Activated CD4-positive, CD25-positive, alpha-beta regulatory T cell (primary cell): Measurements from ENCODE around the gene PSMD11.
A peak's percentile ranks its signal among the peaks of the same experiment; 100 is the strongest.

Experiments
- DNase-seq, 4 experiments: peaks; one replicate each; lab custom pipeline; 2025; lab: John Stamatoyannopoulos, UW

The PSMD11 gene

GRCh38 chr17:32464374-32464773, 20.1 kb downstream of the PSMD11 start:
- no peak for DNase-seq

GRCh38 chr17:32467949-32468348, 23.6 kb downstream of the PSMD11 start:
- DNase-seq, result no peak

GRCh38 chr17:32470405-32471167, 26.3 kb downstream of the PSMD11 start:
- DNase-seq, result no peak

DNA sequence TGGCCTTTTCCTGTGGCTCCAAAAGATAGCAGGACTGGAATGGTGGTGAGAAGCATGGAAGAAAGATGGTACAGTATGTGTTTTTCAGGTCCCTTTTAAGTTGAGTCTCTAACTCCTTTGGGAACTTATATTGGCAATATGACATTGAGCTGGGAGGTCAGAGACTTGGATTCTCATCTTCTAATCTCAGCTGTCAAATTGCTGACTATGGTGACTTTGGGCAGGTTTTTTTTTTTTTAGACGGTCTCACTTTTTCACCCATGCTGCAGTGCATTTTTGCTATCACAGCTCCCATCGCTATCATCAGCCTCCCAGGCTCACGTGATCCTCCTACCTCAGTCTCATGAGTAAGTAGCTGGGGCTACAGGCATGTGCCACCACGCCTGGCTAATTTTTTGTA, 27.3 kb downstream of the PSMD11 start:
- no peak for DNase-seq

DNA sequence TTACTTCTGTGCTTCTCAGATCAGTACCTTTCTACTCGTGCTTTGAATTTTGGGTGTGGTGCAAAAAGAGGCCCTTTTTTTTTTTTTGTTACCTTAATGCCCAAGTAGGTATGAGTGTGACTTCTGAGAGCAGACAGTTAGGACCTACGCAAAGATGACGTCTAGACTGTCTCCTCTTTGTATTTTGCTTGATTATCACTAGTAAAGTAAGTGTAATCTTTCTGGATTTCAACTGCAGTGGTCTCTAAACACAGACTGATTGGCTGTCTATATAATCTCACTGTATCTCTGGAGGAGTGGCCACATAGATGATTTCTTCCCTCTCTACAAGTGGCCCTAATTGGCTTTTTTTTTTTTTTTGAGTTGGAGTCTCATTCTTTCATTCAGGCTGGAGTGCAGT, 30.9 kb downstream of the PSMD11 start:
- no peak for DNase-seq

GRCh38 chr17:32477220-32477619, 32.9 kb downstream of the PSMD11 start:
- no peak for DNase-seq

- no peak for DNase-seq
Measured at GRCh38 chr17:32479074-32479617, 34.8 kb downstream of the PSMD11 start.

DNA sequence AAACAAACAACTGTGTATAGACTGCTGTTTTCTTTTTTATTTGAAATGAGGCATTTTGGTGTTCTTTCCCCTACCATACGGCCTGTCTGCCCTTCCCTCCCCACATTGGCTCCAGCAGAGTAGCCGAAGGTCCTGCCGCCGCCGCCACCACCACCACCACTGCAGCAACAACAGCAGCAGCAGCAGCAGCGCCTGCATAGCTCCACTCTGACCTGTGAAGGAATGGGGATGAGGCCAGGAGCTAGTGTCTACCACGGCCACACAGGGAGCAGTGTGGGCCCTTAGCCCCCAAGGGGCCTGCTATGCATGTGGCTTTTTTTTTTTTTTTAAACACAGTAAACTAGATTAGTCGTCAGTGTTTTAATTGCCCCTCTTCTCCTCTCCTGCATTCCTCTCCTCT, 36.9 kb downstream of the PSMD11 start:
- DNase-seq, result no peak

DNA sequence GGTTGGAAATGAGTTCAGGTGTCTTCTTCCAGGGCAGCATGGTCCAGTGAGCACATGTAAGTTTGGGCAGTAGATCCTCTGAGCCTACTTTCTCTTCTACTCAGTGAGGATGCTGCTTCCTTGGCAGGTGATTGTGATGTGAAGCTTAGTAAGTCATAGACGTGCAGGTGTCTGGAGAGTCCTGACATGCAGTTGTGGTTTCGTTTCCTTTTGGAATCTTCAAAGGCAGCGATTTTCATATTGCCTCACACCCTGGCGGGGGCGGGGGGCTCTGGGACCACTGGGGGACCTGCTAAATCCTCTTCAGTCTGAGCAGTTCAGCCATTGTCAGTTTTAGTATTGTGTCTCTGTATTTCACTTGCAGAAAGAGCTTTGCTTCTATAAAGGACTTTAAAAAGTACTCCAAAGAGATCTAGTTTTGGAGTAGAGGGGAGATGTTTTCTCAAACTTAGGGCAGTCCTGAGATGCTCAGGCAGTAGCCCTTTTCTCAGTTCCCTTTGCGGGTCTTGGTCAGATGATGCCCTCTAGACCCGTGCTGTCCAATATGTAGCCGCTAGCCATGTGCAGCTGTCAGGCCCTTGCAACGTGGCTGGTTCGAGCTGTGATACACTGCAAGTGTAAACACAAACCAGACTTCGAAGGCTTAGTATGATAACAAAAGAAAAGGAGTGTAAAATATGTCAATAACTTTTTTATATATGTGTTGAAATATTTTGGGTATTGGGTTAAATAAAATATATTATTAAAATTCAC, 38.4 kb downstream of the PSMD11 start:
- DNase-seq, result no peak

DNA sequence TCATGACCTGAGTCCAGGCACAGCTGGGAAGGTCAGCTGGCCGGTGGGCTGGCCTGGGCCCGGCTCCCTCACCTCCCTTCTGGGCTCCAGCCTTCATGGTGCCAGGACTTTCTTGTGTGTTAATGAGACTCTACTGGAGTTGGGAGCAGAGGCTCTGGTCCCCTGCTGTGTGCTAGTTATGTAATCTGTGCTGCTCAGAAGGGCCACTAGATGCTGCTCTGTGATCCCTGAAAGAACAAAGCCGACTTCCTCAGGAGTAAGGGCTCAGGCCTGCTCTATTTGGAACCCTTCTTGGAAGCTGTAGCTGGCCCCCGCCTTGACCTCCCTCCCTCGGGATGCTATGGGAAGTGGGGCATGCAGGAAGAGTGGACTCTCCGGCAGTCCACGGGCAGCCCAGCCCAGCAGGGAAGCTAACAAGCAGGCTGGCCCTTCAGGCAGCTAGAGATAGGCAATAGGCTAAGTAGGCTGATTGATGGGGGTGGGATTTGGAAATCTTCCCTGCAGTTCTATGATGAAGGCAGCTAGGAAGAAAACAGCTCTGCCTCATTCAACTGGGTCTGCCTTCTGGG, 39.2 kb downstream of the PSMD11 start:
- no peak for DNase-seq

GRCh38 chr17:32484041-32484461, 39.7 kb downstream of the PSMD11 start:
- no peak for DNase-seq

GRCh38 chr17:32484628-32485027, 40.3 kb downstream of the PSMD11 start:
- DNase-seq, result no peak

GRCh38 chr17:32485261-32486110, 41.2 kb downstream of the PSMD11 start:
- DNase-seq, result no peak

- peak; percentile 36 to 60 (median 48) for DNase-seq
Measured at GRCh38 chr17:32486111-32486700, 41.9 kb downstream of the PSMD11 start.

DNA sequence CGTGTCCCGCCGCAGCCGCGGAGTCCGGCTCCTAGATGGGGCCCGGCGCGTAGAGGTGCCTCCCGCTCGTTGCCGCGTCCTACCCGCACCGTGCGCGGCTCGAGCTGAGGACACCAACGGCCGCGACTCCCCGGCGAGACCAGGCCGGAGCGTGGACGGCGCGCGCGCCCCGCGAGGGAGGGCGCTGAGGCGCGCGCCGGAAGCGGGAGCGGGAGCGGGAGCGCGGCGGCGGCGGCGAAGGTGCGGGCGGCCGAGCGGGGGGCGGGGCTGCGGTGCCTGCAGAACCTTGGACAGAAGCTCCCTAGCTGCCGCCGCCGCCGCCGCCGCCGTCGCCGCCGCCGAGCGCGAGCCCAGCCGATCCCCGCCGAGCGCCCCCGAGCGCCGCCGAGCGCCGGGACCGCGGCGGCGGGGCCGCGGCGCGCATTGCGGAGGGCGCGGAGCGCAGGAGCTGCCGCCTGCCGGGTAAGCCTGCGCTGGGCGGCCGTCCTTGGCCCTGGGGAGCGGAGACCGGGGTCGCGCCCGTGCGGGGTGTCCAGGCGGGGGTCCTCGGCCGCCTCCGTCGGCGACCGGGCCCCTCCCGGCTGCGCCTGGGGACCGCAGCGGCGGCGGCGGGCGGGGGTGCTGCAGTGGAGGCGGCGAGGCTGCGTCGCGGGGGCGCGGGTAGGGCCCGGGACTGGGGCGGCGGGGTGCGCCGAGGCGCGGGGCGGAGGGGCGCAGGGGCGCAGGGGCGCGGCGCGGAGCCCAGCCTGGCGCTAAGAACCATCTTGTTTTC, 42.6 kb downstream of the PSMD11 start, which contains the start of gene CDK5R1:
CDK5R1 (plus strand) TSS at position 293 of the 772 bp plus-strand sequence. CDS start 628 bp downstream, outside the sequence.
- DNase-seq, result peak in 2 of 4 experiments; percentile 61 to 70

GRCh38 chr17:32487473-32488176, 43.3 kb downstream of the PSMD11 start:
- DNase-seq, result no peak

DNA sequence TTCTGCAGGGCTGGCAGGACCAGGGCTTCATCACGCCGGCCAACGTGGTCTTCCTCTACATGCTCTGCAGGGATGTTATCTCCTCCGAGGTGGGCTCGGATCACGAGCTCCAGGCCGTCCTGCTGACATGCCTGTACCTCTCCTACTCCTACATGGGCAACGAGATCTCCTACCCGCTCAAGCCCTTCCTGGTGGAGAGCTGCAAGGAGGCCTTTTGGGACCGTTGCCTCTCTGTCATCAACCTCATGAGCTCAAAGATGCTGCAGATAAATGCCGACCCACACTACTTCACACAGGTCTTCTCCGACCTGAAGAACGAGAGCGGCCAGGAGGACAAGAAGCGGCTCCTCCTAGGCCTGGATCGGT, 43.9 kb downstream of the PSMD11 start:
- DNase-seq, result no peak

DNA sequence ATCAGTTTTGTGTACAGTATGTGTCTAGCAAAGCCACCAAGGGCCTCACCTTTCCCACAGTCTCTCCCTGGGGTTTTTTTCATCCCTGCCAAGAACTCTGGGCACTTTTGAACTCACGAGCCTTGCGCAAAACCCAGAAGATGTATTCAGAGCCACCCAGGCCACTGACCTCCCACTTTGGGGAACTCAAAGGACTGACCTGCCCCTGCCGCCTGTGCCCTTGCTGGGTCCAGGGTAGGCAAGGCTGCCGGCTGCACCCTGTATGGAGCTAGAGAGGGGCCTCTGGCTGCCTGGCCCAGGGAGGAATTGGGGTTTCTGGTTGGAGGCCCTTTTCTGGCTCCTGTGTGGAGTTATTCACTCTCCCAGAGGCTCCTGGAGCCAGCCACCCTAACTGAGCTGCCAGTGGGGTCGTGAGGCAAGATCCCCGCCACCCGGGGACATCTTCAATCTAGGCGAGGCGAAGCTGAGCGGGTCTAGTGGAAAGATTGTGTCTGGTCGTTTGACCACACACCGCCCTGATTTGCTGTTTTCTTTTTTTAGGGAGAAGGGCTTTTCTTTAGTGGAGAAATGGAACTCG, 44.4 kb downstream of the PSMD11 start:
- DNase-seq, result no peak

- DNase-seq, result no peak
Measured at GRCh38 chr17:32489320-32490100, 45.2 kb downstream of the PSMD11 start.
